ENCODE results near the gene SLAMF9. TPM values are rescaled to one million over a fixed set of nuclear protein-coding genes. Genes with fewer than 3 reads are reported as not detected.

Gene SLAMF9
- total RNA-seq, 1 experiment from 2014 or later: 17.9 TPM

DNA sequence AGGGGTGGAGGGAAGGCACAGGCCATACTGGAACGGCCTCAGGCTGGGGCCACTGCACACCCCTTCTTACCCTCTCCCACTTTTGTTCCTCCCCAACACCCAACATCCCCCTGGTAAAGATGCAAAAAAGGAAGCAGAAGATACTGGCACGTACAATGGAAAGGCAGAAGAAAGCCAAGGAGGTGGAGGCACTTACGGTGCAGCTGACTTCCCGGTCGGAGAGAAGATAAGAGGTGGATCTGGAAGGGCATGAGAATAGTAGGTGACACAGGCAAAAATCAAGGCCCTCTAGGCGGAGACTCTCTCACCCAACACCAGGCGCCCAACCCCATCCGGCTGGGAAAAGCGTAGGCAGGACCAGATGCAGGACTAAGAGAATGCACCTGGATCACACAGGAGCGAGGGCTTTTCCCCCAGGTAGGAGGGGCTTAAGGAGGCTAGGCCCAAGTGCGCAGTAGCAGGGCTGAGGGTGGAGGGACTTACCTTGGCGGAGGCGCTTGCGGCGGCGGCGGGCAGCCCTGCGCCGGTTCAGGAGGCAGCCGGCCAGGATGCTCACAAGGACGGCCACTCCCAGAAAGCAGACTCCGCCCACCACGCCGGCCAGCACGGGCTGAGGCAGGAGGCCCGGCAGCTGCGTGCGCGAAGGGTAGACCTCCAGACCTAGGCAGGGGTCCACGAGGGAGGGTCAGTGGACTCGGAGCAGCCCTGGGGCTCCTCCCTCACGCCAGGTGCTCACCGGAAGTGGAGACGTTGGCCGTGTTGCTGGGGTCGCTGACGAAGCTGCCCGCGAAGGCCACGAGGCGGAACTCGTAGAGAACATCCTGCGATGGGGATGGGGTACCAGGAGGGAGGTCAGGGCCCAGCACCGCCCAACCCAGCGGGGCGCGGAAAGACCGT, 24.6 kb downstream of the SLAMF9 start:
- DNase-seq (ENCODE audit: low read depth, low spot score): no peak
- in situ Hi-C loops (cut with HindIII; ENCODE audit: low pct_unique_long_range_greater_than_20kb, low sequenced_read_pairs): no loop called here

DNA sequence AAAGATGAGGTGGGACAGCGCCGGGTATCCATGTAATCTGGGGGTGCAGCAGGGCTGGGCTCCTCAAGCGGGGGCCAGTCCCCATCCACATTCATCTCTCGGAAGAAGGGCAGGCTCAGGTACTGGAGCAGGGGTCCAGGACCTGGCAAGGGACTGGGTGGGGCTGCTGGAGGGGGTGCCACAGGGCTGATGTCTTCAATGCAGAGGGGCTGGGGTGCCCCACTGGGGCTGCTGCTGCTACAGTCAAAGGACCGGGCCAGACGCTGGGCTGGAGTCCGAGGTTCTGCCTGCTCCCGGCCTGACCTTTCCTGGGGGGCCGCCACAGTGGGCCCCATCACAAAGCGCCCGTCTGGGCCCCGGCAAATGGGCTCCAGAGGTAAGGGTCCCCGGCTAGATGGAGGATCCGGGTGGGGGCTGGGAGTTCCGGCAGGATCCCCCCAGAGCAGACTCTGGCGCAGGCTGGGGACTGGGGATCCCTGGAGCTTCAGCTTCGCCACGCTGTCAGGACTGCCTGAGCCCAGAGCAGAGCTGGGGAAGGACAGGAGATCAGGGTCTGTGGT, 25.5 kb downstream of the SLAMF9 start:
- DNase-seq (ENCODE audit: low read depth, low spot score): no peak
- in situ Hi-C loops (cut with HindIII; ENCODE audit: low pct_unique_long_range_greater_than_20kb, low sequenced_read_pairs): no loop called here

DNA sequence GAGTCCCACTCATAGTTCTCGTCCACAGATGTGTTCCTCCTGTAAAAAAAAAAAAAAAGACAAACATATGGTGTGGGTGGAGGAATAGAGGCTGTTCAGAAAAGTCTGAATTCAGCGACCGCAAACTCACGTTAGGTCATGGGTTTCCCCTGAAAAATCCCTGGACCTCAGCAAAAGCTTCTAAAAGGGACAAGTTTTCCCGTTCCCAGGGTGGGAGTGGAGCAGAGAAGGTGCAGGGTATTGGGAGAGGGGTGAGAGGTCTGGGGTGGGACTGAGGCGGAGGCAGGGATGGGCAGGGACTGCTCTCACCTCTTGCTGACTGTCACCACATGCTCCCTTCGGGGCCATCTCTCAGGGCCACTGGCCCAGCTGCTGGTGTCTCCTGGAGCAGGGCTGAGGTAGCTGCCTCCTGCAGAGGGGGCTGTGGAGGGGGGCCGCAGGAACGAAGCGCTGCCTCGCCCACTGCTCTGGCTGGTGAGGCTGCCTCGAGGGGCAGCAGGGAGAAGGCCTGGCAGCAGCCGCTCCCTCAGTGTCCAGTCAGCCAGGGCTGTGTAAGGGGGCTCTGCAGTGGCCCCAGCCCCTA, 26.1 kb downstream of the SLAMF9 start:
- in situ Hi-C loops (cut with HindIII; ENCODE audit: low pct_unique_long_range_greater_than_20kb, low sequenced_read_pairs): no loop called here
- DNase-seq (ENCODE audit: low read depth, low spot score): no peak

DNA sequence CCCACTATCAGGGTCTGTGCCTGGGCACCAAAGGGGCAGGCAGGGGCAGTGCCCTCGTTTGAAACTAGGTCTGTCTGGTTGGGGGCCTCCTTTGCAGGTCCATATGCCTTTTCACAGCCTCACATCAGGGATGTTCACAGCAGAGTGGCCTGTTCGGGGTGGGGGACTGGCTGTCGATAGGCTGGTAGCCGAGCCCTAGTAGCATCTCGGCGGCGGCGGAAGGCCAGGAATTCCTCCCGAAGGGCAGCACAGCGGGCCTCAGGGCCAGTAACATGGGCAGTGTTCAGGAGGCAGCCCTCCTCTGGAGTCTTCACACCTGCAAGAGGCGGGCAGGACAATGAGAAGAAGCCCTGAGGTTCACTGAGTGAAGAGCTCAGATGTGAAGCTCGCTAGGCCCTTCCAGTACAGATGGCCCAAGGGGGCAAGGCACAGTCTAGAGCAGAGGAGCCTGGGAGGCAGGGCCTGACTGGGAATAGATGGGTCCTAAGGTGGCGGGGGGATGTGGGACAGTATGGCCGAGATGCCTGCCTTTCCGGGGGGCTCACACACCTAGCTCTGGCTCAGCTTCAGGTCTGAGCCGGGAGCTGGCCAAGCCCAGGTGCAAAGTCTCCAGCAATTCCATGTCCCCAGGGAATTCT, 26.7 kb downstream of the SLAMF9 start:
- in situ Hi-C loops (cut with HindIII; ENCODE audit: low pct_unique_long_range_greater_than_20kb, low sequenced_read_pairs): no loop called here
- no peak for DNase-seq (ENCODE audit: low read depth, low spot score)

DNA sequence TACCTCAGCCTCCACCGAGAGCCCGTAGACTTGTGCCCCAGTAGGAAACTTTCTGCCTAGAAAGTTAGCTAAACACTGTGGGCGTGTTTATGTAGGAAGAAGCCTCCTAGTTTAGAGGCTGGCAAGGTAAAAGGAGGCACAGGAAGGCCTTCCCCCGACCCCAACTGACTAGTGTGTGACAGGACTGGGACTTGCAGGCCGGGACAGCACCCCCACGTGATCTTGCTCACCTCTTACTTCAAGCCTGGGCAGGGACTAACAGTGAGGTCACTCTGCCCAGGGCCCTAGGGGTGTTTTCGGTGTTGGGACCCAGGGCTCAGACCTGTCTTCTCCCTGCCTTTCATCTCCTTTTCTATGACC, 28.3 kb downstream of the SLAMF9 start:
- in situ Hi-C loops (cut with HindIII; ENCODE audit: low pct_unique_long_range_greater_than_20kb, low sequenced_read_pairs): no loop called here
- DNase-seq (ENCODE audit: low read depth, low spot score): no peak

DNA sequence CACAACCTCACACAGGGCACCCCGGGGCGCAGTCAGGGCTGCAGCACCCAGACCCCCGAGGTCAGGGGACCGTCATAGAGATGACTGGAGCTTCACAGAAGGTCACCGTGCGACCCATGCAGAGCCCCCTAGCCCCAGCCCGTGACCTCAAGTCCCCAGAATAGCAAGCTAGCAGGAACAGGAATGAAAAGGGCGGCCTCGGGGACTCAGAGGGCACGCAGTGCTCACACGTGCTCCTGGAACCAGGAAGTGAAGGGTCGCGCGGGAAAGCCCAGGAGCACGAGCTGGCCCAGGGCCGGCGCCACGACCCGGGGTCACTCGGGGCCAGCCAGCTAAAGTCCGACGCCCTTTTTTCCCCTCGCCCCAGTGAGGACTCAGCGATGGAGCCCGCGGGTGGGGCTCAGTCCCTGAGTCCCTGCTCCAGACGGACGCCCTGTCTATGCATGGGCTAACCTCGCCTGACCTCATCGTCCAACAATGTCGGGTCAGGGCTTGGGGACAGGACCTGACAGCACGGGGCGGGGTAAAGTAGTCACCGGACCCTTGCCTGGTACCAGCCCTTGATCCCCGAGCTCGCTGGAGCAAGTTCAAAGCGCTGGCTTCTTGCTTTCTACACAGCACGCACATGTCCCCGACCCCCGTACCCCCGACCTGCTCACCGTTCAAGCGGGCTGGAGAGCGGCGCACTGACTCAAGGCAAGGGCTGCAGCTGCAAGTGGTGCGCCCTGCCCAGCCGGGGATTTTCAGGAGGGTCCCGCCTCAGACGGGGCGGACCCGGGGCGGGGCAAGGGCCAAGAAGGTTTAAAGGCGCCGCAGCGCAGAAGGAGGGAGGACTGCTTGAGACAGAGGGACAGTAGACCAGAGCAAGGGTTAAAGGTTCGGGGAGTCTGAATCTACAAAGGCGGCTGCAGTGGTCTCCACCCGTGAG, 29.0 kb downstream of the SLAMF9 start, which contains the start of gene TAGLN2:
TAGLN2 (minus strand) TSS at position 717 of the 928 bp plus-strand sequence. CDS start 4,998 bp downstream, outside the sequence.
- in situ Hi-C loops (cut with HindIII; ENCODE audit: low pct_unique_long_range_greater_than_20kb, low sequenced_read_pairs): no loop called here
- DNase-seq (ENCODE audit: low read depth, low spot score): peak; percentile 90

DNA sequence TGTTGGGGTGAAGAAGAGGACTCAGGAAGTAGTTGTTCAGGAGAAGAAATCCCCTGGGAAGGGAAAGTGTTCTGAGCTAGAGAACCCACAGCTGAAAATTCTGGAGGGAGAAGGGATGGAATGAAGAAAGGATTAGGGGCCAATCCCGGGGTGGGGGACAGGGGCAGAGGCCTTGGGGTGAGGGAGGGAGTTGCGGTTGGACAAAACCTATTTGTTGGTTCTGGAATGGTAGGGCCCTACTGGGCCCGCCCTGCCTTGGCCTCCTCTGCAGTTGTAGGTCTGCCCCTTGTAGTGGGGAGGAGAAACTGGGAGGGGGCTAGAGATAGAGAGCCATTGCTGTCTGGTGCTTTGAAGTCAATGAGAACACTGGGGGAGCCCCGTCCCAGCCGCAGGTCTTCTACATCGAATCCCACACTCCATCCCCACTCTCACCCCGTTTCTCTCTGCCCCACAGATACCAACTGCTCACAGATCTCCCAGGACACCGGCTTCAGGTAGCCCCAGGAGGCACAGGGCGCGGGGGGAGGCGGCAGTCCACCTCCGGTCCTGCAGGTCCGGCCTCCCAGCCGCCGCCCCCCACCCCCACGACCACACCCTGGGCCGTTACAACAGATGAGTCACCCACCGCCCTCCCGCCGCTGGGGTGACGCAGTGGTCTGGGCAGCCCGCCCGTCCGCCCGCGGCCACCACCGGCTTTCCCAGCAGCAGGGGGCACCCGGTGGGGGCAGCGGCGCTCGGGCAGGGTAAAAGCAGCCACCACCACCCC, 29.8 kb downstream of the SLAMF9 start:
- peak; percentile 48 for DNase-seq (ENCODE audit: low read depth, low spot score)
- in situ Hi-C loops (cut with HindIII; ENCODE audit: low pct_unique_long_range_greater_than_20kb, low sequenced_read_pairs): no loop called here

DNA sequence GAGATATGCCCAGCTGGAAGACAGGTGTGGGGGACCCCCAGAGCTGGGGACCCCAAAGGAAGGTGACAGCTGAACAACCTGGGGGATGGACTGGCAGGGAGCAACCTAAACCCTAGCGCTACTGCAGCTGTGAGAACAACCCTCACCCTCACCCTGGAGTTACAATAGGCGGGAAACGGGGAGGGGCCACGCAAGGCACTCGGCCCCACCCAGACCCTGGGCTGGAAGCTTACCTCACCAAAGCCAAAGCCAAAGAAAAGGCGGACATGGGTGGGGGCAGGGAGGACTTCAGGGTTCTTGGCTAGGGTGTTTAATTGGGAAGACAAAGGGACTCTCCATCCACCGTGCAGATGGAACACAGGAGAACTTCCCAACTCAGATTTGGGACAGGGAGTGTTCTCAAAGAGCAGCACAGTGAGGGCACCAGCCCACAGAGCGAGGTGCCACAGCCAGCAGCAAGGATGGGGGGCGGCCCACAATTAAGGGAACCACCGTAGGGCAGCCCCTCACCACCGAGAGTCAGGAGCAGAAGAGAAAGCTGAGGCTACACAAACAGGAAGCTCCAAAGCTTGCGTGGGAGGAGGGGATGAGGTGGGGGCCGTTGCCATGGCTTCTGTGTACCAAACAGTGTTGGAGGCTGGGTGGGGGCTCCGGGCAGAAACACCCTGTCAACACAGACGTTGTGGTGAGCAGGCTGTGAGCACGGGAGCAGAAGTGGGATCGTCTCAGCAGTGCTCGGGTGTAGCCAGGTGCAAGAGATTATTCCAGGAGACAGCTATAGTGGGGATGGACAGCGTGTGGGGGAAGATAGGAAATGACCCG, 30.6 kb downstream of the SLAMF9 start:
- in situ Hi-C loops (cut with HindIII; ENCODE audit: low pct_unique_long_range_greater_than_20kb, low sequenced_read_pairs): no loop called here
- no peak for DNase-seq (ENCODE audit: low read depth, low spot score)

DNA sequence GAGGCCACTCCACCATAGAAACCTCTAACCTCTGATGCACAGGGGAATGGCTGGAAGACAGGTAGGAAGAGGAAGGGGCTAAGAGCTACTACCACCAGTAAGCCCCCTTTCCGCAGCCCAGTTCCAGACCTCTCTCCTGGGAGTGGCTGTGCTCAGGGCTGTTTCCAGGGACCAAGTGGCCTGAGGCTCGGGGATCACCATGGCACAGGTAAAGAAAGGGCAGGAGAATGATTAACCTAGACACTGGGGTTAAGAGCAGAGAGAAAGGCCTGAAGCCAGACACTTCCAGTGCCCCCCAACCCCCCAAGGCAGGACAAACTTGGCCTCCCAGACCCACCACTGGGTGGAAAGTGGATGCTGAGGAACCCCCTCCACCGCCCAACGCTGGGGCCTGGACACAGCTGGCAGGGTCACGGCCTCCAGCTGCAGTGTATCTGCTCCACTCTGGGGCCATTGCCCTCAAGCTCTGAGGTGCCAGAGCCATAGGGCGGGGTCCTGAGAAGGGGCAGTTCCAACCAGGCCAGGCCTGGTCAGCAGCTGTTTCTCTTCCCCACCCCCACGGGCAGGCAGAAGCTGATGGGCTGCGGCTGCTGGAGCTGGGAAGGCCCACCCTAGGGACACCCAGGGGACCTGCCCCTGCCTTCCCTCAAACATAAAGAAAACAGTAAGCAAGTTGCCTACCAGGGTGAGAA, 31.4 kb downstream of the SLAMF9 start:
- in situ Hi-C loops (cut with HindIII; ENCODE audit: low pct_unique_long_range_greater_than_20kb, low sequenced_read_pairs): no loop called here
- DNase-seq (ENCODE audit: low read depth, low spot score): no peak

DNA sequence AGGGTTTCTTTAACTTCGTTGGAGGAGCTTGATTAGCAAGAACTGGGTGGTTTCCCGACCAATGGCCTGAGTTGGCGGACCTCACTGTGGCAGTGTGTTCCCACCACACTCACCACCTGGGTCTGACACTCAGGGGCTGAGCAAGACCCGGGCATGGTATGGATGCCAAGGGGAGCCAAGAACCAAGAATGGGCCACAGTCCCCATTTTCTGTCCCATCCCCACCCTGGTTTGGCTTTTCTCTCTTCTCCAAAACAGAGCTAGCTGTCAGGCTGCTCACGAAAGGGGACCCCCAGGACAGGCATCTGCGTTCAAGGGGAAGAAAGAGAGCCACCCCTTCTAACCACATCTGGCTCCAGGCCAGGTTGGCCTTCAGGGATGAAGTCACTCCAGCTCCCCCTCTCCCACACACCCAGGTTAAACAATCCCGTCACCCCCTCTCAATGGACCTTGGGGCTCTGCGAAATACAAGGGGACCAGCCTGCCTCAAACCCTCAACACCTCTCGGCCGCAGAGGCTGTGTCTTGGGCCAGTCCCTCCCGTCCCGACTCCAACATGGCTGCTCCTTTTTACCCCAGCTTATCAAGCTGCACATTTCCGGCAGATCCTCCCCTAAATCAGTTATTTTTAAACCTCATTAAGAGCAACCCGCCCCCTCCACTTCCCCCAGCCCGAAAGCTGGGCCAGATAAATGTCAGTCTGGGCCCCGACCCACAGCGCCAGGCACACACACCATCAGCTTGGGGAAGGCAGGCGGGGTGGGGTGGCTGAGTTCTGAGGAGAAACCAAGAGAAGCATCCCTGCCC, 32.1 kb downstream of the SLAMF9 start:
- in situ Hi-C loops (cut with HindIII; ENCODE audit: low pct_unique_long_range_greater_than_20kb, low sequenced_read_pairs): no loop called here
- no peak for DNase-seq (ENCODE audit: low read depth, low spot score)

DNA sequence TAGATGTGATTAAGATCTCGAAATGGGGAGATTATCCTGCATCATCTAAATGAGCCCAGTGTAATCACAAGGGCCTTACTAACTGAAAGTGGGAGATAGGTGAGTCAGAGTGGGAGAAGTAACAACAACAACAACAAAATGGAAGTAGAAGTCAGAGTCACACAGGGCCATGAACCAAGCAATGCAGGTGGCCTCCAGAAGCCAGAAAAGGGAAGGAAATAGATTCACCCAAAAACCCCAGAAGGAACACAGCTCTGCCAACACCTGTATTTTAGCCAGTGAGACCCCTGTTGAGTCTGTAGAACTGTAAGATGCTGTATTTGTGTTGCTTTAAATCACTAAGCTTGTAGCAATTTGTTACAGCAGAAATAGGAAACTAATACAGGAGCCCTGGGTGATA, 32.8 kb downstream of the SLAMF9 start:
- DNase-seq (ENCODE audit: low read depth, low spot score): no peak

DNA sequence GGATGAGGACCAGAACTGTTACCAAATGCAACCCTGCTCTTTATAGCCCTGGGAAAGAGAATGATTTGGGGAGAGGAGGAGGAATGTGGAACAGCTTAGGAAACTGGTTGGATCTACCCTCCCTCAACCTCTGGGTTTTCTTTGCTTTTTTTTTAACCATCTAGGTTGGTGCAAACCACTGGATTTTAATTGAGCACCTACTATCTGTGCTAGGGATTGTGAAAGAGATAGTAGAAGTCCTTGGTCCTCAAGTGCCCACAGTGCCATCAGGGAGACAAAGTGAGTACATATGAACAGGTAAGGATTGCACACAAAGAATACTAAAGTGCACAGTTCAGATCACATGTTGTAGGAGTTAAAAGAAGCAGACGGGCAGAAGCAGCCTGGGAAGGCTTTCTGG, 33.4 kb downstream of the SLAMF9 start:
- in situ Hi-C loops (cut with HindIII; ENCODE audit: low pct_unique_long_range_greater_than_20kb, low sequenced_read_pairs): no loop called here
- no peak for DNase-seq (ENCODE audit: low read depth, low spot score)

More for the DNA sequence above, 32.8 kb downstream of the SLAMF9 start:
- in situ Hi-C loops (cut with HindIII; ENCODE audit: low pct_unique_long_range_greater_than_20kb, low sequenced_read_pairs): no loop called here

DNA sequence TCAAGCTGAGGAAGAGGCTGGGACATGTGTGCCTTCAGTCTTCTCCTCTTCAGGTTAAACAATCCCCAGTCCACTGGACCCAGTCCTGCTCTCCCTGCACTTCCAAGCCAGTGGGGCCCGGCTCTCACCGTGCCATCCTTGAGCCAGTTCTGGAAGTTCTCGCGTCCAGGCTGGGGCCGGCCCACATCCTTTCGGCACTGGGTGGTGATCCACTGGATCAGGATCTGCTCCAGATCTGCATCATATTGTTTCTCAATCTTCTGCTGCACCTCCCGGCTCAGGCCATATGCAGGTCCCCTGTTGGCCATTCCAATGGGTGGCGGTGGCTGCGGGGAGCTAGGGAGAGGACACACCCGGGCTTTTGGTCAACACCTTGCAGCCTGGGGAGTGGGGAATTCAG, 33.8 kb downstream of the SLAMF9 start:
- in situ Hi-C loops (cut with HindIII; ENCODE audit: low pct_unique_long_range_greater_than_20kb, low sequenced_read_pairs): no loop called here
- DNase-seq (ENCODE audit: low read depth, low spot score): no peak

DNA sequence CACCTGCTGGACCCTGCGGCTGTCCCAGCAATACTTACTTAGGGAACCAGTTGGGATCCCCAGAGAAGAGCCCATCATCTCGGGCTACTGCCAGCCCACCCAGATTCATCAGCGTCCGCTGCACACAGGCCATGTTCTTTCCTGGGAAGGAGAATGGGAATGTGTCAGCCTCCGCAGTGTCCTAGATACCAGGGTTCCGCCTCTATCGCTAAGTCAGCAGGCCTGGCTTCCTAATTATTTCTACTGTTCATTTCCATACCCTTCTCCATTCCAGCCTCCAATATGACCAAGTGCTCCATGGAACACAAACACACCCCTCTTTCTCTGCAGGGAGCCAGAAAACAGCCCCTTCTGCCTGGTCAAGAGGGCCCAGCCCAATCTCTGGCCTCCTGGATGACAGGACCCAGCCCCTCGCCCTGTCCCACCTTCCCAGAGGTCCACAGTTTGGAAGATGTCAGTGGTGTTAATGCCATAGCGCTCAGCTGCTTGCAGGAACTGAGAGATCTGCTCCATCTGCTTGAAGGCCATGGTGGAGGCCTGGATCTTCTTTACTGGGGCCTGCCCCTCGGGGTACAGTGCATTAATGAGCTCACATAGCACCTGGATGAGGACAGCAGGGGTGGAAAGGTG, 34.7 kb downstream of the SLAMF9 start:
- no peak for DNase-seq (ENCODE audit: low read depth, low spot score)
- in situ Hi-C loops (cut with HindIII; ENCODE audit: low pct_unique_long_range_greater_than_20kb, low sequenced_read_pairs): no loop called here
